Coronary artery (tissue), 2 donors: Measurements from ENCODE around the gene CEP120.

Experiments used
- DNase-seq: peaks from one replicate; pipeline ENCODE4 v3.0.0-alpha.2; 2017; ENCODE audit warnings: low spot score
- H3K27ac ChIP-seq, 2 donors: fragments of 200-600 bp; sonication (generic); one replicate each; pipeline ENCODE4 v1.5.1; 2016 to 2019
- H3K4me3 ChIP-seq: fragments of 200-600 bp; sonication (generic); 2 replicates; pipeline ENCODE4 v1.5.1; 2016; ENCODE audit warnings: mild to moderate bottlenecking, moderate library complexity
- CTCF ChIP-seq: fragments of 200-600 bp; sonication (generic); IDR thresholded peaks from one replicate; pipeline ENCODE4 v1.5.1; 2019; ENCODE audit warnings: antibody characterized with exemption

CEP120 gene

DNA sequence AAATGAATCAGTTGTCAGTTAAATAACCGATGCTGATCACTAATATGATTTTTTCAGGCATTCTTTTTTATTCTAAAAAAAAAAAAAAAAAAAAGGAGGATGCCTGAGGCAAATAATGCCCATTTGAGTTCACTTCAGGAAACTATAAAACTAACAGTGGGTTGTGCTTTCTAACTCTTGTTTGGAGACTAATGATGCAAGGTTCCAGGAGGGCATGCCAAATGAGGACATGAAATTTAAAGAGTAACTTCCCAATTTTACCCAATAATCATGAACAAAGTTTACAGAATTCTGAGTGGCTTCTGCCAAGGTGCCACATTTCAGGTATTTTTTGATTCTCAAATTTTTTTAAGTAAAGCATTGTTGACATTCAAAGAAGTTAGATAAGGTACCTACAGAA lies 41.0 kb downstream of the CEP120 start:
- no peak for DNase-seq
- Histone ChIP-seq H3K4me3 (no peak overlapping the region), H3K27ac (no peak overlapping the region)
- no peak for TF ChIP-seq CTCF

DNA sequence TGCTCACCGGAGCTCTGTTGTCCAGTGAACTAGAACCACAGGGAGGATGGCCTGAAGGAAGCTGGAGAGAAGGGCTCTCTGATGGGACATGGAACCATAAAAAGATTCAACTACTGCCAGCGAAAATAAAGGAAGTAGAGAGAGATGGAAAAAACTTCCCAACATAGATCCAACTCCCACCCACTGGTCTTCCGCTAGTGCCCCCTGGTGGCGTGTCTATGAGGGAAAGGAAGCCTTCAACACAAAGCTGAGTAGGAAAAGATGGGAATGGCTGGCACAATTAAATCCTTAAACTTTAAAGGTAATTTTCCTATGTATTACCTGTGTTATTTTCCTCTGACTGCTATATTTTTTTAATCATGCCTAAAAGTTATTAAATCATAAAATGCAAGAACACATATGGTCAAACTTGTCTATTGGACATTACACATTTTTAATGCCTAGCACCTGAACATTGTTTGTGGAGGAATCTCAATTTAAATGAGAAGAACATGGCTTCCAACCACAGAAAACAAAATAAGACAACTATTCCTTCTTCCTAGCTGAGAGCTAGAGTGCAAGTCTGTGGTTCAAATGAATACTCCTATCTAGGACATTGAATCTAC lies 51.5 kb downstream of the CEP120 start:
- Histone ChIP-seq H3K27ac (no peak overlapping the region), H3K4me3 (no peak overlapping the region)
- TF ChIP-seq CTCF = peak; percentile 34
- no peak for DNase-seq

DNA sequence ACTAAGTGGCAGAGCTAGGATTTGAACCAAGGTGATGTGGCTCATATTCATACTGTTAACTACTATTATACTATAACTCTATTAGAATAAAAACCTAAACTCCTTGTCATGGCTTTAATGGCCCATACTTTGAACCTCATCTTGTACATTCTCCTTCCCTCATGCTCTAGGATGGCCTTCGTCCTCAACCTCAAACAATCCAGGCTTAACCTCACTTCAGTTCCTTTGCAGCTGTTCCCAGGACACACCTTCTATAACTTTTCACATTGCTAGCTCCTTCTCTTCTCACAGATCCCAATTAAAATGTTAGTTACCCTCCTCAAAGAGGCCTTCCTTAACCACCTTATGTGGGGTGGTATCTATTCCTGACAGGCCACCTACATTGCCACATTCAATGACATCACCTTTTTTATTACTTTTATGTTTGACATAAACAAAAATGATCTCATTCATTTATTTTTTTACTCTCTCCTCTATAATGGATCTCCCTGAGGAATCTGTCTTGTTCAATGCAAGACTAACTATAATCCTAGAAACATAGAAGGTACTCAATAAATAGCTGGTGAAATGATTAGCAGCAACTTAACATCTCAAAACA lies 53.7 kb downstream of the CEP120 start:
- H3K27ac ChIP-seq = no peak overlapping the region
- DNase-seq = no peak
- no peak overlapping the region for H3K4me3 ChIP-seq
- no peak for TF ChIP-seq CTCF

- Histone ChIP-seq H3K4me3 (no peak overlapping the region), H3K27ac (no peak overlapping the region)
- TF ChIP-seq CTCF = no peak
- DNase-seq = no peak
Measured at GRCh38 chr5:123367739-123368138, 55.5 kb downstream of the CEP120 start.

DNA sequence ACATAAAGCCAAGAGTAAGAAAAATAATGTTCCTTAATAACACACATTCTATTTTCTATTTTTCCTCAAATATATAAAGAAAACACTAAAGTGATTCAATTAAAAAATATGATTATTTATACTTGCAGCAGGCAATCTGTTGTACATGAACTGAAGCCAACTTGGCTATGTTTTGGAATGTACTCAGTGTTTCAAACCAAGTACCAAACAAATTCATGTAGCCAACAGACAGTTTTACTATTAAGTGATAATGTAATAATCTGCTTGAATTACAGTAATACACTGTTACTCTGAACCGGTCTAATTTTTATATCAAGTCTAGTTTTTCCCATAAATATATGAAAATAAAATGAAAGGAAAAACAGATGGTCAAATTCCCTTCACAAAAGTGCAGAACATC lies 58.0 kb downstream of the CEP120 start:
- TF ChIP-seq CTCF = no peak
- no peak overlapping the region for H3K4me3 ChIP-seq
- H3K27ac ChIP-seq = peak overlapping the region in 1 of 2 donors; percentile 3
- no peak for DNase-seq

GRCh38 chr5:123364441-123365155 lies 58.6 kb downstream of the CEP120 start:
- Histone ChIP-seq H3K4me3 (no peak overlapping the region), H3K27ac (peak overlapping the region in 1 of 2 donors; percentile 5)
- DNase-seq = no peak
- TF ChIP-seq CTCF = no peak

GRCh38 chr5:123360910-123361309 lies 62.3 kb downstream of the CEP120 start:
- H3K4me3 ChIP-seq = no peak overlapping the region
- TF ChIP-seq CTCF = no peak
- no peak for DNase-seq
- no peak overlapping the region for H3K27ac ChIP-seq
